Frontal cortex (tissue), 4 donors: ENCODE results near the gene CCDC81. TPM values are rescaled to one million over a fixed set of nuclear protein-coding genes. Genes with fewer than 3 reads are reported as not detected.
"Not testable (repeated sequence)": the region's sequence is repeated elsewhere in the genome, so short reads cannot be mapped to it uniquely, and the experiment has no call there.

Experiments
- DNase-seq, 2 donors: peaks; one replicate each; pipeline ENCODE4 v3.0.0; 2012; ENCODE audit warnings: low spot score in 2 of 2
- FAIRE-seq: peaks from 2 replicates; lab custom pipeline; 2012; peaks lifted over from hg19 to GRCh38; lab: Jason Lieb, UNC
- total RNA-seq: library from RNA; depleted of rRNA; stranded (reverse); fragments of >200 nt; gene quantifications from one replicate; pipeline ENCODE4 v1.2.3, GENCODE V29; 2014
- donor health status: control.
- donor health status: control.
- donor health status: control.

The CCDC81 gene
- total RNA-seq, 1 donor from 2014 or later = 0.82 TPM

DNA sequence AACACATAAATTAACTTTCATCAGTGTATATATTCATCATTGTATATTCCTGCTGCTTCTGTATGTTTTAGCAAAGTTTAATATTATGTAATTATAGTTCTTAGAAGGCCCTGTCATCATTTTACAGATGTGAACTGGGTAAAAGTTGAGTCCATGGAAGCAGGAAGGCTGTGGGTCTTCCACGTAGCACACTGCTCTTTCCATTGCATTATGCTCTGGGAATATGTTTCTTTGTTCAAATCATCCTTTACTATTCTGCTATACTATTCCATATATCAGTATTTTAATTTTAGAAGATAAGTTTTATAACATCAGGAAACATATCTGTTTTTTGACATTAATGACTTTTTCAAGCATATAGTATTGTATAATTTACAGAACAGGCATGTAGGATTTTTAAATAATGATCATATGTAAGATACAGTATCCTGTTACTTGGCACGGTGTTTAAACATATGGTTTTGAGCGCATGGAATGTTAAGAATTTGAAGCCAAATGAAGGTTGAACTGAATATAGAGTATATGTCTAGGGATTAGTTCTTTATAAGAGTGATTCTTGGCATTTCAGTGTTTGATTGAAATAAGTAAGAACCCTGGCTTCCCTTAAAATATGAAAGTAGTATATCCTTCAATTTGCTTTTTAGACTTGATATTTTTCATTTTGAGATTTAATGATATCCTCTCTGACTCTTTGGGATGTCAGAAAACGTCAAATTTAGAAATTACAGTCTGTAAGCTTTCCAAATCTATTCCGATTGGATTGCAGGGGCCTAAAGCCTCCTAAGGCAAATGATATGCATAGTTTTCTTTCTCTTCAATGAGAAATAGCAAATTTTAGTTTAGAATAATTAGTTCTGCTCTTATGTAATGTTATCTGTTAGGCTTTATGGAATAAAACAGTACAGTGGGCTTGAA, 8.6 kb downstream of the CCDC81 start:
- FAIRE-seq = no peak
- no peak for DNase-seq

DNA sequence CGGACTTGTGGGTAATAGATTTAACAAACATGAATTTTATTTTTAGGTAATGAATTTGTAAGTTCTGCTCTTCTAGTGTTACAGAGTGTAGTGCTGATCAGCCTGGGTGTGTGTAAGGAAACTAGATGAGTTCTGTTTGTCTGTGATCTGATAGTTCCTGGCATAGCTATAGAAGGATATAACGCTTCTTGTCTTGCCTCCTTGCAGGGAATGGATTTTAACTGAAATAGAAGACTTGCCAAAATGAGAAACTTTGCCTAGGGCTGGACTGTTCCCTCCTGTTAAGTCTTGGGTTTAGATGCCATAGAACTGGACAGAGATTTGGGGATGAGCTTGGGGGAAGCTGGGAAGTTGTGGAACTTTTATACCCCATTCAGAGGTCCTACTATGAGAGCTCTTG, 11.6 kb downstream of the CCDC81 start:
- FAIRE-seq (no peak), DNase-seq (no peak)

DNA sequence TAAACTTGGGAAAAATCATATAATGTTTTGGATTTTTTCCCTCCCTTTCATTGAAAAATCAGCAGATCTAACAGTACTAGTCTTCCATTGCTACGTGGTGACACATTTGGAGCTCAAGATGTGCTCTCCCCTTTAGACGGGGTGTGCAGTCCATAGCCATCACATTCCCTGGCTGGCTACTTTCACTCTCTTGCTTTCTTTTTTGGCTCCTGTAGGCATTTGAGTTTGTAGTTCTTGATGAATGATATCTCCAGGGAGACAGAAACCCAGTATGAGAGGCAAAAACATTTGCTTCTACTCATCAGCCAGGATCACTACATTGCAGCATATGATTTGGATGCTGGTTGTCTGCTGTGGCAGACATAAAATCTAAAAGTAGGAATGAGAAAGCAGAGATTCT, 12.1 kb downstream of the CCDC81 start:
- no peak for DNase-seq
- FAIRE-seq = no peak

DNA sequence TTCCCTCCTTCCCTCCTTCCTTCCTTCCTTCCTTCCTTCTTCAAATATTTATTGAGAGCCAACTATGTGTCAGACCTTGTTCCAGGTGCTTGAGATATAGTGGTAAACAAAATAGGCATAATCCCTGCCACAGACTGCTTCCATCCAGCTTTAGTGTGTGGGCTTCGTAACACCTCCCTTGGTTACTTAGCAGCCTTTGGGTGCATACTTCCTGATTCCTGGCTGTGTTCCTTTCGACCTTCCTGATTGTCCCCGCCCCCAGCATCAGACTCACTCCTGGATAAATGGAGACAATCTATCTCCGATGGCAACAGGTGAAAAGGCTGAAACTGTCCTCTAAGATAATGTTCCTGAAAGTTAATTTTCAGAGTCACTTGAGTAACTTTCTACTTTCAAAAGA, 13.5 kb downstream of the CCDC81 start:
- FAIRE-seq (no peak), DNase-seq (no peak)

DNA sequence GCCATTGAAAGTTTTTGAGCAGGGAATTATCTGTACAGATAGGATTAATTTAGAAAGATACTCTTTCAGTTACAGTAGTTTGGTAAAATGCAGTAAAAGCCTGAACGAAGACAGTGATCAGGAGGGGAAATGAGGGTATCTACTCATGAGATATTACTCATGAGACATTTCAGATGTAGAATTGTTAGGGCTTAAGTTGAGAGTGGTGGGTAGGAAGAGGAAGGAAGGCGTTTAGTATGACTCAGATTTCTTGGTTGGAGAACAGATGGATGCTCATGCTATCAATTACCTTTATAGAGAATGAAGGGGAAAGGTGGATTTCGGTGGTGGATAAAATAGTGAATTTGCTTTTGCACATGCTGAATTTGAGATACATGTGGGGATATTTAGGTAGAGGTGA, 15.8 kb downstream of the CCDC81 start:
- DNase-seq (no peak), FAIRE-seq (no peak)

DNA sequence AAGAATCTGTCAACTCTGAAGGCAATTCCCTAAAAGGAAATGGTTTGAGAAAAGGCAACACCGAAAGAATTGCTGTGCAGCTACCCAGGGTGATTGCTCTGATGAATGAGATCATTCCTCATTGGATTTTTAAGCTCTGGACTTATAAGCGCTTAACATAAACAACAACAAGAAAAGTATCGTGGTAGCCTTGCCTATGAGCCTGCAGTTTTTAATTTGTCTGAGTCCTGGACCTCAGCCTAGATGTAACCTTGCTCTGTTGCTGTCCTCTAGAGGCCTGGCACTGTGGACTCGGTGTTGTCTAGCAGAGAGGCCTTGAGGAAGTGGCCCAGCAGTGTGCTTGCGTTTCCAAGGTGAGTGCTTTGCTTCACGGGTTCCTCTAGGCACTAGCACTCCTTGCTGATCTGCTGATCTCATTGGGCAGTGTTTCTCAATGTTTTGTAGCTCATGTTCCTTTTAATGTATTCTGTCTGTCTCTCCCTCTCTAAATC, 20.4 kb downstream of the CCDC81 start:
- no peak for DNase-seq
- FAIRE-seq = no peak

DNA sequence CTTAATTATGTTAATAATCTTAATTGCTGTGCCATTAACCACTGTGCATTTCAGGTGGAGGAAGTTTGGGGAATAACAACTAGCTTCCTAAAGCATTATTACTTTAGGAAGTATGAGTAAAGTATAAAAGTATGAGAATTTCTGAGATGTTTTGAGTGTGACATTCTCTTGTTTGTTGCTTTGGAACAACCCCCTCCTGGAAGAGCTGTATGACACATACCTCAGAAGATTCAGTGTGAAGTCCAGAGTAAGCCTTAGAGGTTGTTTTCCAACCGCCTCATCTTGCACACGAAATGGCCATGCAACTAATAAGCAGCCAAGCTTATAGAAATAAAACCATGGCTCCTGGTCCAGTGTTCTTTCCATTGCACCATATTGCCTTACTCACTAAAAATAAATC, 21.7 kb downstream of the CCDC81 start:
- no peak for FAIRE-seq
- no peak for DNase-seq

DNA sequence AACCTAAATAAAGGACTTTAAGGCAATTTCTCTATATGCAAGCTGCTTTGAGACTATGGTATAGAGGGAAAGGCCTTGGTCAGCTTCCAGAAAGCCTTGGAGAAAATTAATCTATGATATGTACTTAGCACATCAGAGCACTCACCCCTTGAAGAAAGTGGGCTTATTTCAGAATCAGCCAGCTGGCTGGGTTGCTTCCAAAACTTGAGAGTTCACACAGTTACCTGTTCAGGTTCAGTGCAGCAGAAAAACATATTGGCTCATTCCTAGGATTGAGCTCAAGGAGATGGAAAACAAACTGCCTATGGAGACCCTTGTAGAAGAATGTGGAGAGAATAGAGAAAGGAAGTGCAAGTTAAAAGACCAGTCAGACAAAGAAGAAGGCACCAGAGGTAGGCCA, 22.7 kb downstream of the CCDC81 start:
- no peak for FAIRE-seq
- DNase-seq = no peak

DNA sequence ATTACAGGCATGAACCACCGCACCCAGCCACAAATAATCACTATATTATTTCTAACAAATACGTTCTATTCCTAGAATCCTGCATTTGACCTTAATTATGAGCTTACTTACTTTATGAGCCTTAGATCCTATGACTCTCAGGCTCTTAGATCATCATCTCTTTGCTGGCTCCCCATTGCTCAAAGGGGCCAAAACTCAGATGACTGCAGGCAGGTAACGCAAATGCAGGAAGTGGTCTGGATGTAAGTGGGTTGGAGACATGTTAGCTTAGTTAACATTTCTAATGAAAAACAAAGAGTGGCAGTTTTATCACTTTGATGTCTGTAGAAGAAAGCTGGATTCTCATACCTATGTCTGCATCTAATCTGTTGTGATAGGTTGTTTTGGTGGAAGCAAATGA, 23.4 kb downstream of the CCDC81 start:
- DNase-seq = no peak

DNA sequence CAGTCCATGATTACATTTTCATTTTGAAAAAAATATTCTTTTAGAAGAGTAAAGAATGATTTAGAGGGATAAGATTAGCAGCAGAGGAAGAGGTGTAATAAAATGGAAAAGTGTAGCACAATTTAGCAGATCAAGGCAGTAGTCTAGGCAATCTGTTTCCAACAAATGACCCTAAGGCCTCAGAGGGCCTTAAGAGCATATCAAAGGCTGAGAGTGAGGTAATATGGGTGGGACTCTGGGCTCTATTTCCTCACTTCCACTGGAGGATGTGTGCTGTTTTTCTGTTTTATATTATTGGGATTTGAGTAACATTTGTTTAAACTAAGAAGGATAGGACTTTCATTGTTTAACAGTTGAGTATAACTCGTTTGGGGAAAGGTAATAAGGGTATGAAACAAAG, 28.8 kb downstream of the CCDC81 start:
- DNase-seq = no peak
- no peak for FAIRE-seq

More for the DNA sequence above, 23.4 kb downstream of the CCDC81 start:
- no peak for FAIRE-seq

DNA sequence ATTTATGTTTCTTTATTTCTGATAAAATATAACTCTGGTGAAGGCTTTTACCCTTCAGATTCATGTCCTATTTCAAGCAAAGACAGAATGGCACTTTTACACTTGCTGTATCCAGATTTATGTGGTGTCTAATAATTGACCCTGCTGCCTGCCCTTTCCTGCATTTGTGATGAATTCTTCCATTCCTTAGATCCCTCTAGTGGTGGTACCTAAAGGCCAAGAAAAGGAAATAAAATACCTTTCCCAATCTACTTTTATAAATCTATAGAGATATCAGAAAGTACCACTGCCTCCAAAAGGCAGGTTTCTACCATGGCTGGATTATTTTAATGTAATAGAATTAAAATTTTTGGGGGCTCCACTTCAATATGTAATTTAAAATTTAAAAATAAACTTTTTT, 34.2 kb downstream of the CCDC81 start:
- DNase-seq = no peak
- no peak for FAIRE-seq

DNA sequence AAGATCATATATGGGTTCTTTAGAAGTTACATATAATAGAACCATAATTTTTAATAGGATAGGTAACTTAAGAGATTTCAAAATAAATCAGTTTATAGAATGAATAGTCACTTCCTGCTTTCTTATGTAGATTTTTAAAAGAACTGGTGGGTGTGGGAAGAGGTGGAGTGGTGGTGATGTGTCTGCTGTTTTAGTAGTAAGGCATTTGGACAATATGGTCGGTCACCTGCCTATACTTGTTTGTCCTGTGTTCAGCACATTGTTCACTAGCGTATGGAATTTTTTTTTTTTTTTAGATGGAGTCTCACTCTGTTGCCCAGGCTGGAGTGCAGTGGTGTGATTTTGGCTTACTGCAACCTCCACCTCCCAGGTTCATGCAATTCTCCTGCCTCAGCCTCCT, 39.3 kb downstream of the CCDC81 start:
- no peak for FAIRE-seq
- DNase-seq = no peak

DNA sequence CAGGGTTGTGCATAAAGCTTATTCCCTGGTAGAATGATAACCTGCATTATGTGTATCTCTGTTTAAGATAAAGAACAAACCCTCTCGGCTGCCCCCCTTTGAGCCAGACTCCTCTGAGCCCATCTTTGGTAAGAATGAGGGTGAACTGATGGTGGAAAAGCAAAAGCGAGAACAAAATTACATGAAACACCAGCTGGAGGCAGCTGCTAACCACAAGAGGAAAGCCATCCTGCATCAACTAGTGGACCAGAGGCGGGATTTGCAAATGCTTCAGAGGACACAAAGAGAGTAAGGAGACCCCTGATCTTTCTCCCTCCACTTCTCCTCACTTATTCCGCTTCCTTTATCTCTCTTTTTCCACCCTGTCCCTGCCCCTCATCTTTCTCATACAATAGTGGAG, 40.3 kb downstream of the CCDC81 start:
- no peak for DNase-seq
- FAIRE-seq = no peak

DNA sequence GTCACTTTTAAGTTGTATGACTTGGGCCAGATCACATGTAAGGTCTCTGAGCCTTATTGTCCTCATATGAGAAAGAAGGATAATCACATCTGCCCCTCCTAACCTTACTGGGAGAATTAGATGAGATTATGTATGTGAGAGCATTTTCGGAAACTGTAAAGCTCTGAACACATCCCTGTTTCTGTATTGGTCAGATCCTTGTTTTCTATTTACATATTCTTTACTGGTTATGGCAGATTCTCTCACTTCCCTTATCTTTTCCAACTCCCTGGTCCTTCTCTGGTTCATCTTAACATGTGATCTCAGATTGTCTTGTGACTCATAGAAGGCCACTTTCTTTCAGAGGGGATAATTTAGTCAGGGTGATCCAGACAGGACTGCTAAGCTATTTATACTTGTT, 41.8 kb downstream of the CCDC81 start:
- DNase-seq (no peak), FAIRE-seq (no peak)

DNA sequence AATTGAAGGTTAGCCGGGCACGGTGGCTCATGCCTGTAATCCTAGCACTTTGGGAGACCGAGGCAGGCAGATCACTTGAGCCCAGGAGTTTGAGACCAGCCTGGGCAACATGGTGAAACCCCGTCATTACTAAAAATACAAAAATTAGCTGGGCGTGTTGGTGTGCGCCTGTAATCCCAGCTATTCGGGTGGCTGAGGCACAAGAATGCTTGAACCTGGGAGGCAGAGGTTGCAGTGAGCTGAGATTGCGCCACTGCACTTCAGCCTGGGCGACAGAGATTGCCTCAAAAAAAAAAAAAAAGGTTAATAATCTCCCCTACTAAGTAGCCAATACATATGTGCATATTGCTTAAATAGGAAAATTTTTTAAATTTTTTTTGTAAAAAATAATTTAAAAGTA, 42.3 kb downstream of the CCDC81 start:
- not testable (repeated sequence) for DNase-seq, FAIRE-seq

DNA sequence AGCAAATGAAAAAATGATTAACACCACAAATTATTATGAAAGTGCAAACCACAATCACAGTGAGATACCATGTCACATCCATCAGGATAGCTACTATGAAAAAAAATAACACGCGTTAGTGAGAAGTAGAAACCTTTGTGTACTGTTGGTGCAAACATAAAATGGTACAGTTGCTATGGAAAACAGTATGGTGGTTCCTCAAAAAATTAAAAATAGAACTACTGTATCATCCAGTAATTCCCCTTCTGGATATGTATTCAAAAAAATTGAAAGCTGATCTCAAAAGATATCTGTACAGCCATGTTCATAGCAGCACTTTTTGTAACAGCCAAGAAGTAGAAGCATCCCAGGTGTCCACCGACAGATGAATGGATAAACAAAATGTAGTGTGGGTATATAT, 43.4 kb downstream of the CCDC81 start:
- no peak for FAIRE-seq
- no peak for DNase-seq

DNA sequence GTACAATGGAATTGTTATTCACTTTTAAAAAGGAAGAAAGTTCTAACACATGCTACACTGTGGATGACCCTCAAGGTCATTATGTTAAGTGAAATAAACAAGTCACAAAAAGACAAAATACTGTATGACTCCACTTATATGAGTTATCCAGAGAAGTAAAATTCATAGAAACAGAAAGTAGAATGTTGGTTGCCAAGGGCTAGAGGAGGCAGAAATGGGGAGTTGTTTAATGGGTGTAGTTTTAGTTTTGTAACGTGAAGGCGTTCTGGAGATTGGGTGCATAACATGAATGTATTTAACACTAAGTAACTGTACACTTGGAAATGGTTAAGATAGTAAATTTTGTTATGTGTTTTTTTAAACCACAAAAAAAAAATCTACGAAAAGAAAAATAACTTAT, 43.8 kb downstream of the CCDC81 start:
- DNase-seq (no peak), FAIRE-seq (no peak)

DNA sequence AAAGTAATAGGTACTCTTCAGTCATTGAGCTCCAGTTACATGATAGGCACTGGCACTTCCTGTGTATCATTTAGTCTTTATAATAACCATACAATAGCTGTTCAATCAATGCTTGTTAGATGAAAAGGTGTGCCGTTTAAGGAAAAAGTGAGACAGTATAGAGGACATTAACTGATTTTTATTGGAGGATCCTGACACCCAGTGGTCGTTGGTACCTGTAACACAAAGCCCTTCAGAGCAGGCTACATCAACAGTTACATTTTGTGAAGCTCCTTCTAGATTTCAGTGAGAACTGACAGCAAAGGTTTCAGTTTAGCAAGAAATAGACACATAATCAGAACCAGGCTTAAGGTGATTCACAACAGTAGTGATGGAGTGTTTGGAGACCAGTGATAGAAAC, 44.2 kb downstream of the CCDC81 start:
- no peak for DNase-seq
- no peak for FAIRE-seq

DNA sequence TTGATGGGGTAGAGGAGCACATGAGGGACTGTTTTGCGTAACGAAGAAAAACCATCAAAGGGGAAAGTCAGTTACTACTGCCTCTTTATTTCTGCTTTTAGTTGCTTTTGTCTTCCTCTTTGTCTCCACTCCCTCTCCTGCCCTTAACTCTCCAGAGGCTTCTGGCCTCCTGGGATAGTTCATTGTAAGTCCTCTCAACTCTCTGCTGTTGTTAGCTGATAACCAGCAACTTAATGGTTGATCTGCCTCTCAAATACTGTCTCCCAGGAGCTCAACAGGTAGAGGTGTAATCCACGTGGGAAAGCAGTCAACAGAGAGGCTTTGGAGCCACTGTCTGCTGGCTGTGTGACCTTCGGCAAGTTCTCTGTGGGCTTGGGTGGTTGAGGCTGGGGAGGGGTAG, 47.3 kb downstream of the CCDC81 start:
- no peak for FAIRE-seq
- no peak for DNase-seq

DNA sequence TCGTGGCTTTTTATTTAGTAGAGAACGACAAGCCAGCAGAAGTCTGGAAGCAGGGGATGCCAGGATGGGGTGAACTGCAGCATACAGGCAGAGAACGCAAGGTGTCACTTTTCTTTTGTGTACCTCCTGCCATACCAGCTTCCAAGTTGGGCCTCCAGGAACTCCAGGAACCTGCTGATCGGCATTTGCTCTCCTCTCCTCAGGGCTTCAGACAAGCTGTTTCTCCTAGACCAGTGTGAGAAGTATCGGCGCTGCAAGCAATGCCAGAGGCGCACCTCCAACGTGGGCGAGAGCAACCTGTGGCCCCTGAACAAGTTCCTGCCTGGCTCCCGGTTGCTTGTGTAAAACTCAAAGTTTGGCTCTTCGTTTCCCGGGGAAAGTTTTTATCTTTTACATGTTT, 47.7 kb downstream of the CCDC81 start:
- DNase-seq (no peak), FAIRE-seq (no peak)

DNA sequence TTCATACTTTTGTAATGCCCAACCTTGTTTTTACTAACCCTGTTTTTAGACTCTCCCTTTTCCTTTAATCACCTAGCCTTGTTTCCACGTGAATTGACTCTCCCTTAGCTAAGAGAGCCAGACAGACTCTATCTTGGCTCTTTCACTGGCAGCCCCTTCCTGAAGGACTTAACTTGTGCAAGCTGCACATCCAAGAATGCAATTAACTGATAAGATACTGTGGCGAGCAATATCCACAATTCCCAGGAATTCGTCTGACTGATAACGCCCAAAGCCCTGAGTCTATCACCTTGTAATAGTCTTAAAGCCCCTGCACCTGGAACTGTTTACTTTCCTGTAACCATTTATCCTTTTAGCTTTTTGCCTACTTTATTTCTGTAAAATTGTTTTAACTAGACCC, 48.8 kb downstream of the CCDC81 start:
- DNase-seq, FAIRE-seq: not testable (repeated sequence)

DNA sequence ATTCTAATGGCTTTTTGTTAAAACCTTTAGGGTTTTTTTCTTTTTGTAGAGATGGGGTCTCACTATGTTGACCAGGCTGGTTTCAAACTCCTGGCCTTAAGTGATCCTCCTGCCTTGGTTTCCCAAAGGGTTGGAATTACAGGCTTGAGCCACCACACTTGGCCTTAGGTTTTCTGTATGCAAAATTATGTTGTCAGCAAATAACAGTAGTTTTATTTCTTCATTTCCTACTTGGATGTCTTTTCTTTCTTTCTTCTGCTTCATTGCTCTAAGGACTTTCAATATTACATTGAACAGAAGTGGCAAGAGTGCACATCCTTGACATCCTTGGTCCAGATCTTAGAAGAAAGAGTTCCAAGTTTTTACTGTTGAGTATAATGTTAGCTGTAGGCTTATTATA, 52.8 kb downstream of the CCDC81 start:
- no peak for DNase-seq
- no peak for FAIRE-seq
